ENCODE data around the gene C16orf89. TPM values are rescaled to one million over a fixed set of nuclear protein-coding genes. Genes with fewer than 3 reads are reported as not detected.

C16orf89 gene
- total and polyA plus RNA-seq, 2 donors (not counting 1 experiment from before 2014, with no cell fraction given) = not detected

DNA sequence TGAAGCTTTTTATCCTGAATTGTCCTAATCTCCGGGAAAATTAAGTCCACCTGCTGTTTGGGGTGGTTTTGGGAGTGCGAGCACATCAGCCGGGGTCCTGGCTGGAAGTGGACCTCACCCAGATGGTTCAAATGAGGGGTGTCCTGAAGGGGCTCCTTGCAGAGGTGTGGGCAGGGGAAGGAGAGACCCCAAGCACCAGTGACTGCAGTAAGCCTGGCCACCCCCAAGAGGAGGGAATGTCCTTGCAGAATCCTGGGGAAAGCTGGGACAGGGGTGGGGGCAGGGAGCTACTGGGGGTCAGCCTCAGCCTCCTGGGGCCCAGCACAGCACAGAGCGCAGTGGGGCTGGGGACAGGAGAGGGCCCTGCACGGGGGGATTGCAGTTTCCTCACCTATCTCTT, 61.4 kb downstream of the C16orf89 start:
- Histone ChIP-seq H3K4me1 (ENCODE audit: control insufficient read depth in 2 of 2, insufficient read depth in 2 of 2, low read length in 2 of 2) (no peaks in the 10 kb centered on the region), H3K9me3 (ENCODE audit: control extremely low read depth in 1 of 3, control insufficient read depth in 2 of 3, insufficient read depth in 1 of 3, low read length in 2 of 3) (no peaks in the 10 kb centered on the region), H3K27ac (ENCODE audit: low read length in 2 of 2) (no peak overlapping the region), H3K79me2 (ENCODE audit: control insufficient read depth, insufficient read depth, low read length) (no peaks in the 10 kb centered on the region), H3K4me2 (replicated peaks; ENCODE audit: low read depth, low read length, poor library complexity, severe bottlenecking) (no peak overlapping the region), H3K4me3 (ENCODE audit: control extremely low read depth in 1 of 5, extremely low read depth in 1 of 5, insufficient read depth in 1 of 5, low read depth in 2 of 5, low read length in 4 of 5) (no peak overlapping the region), H3K36me3 (replicated peaks in 1 of 2; ENCODE audit: control extremely low read depth in 1 of 2, control insufficient read depth in 1 of 2, extremely low read depth in 1 of 2, insufficient read depth in 2 of 2, low read length in 1 of 2) (no peaks in the 10 kb centered on the region), H3K27me3 (replicated peaks in 1 of 4; ENCODE audit: control extremely low read depth in 1 of 4, control insufficient read depth in 3 of 4, insufficient read depth in 4 of 4, low read length in 3 of 4) (peaks cover 0 to 8% (median 0%) of the 10 kb centered on the region in 4 experiments), H4K20me1 (ENCODE audit: control insufficient read depth, insufficient read depth, low read length, poor library complexity, severe bottlenecking) (no peaks in the 10 kb centered on the region), H3K9ac (ENCODE audit: low read length) (no peak overlapping the region), H2AFZ (ENCODE audit: insufficient read depth, low read depth, low read length, poor library complexity, severe bottlenecking) (no peak overlapping the region)
- H3K4me3 Mint-ChIP-seq = no peak overlapping the region
- ChIA-PET POLR2A (no interaction called here), CTCF (no interaction called here)
- ATAC-seq (ENCODE audit: low read depth) (no peak), DNase-seq (no peak)
- H3K27ac Mint-ChIP-seq = no peak overlapping the region
- peaks cover 2% of the 10 kb centered on the region for H3K4me1 Mint-ChIP-seq
- peaks cover 18% of the 10 kb centered on the region for H3K27me3 Mint-ChIP-seq
- no peaks in the 10 kb centered on the region for H3K9me3 Mint-ChIP-seq (ENCODE audit: insufficient read depth)
- intact Hi-C loops (cut with micrococcal nuclease) = no loop called here
- 60% methylated on average over 5 of the region's 5 CpGs for WGBS (ENCODE audit: insufficient coverage)
- TF ChIP-seq EZH2 (IDR thresholded peaks at IDR 0.05; ENCODE audit: borderline replicate concordance, insufficient read depth, low read depth, low read length, poor library complexity, severe bottlenecking) (no peak), CTCF (IDR thresholded peaks at IDR 0.05) (no peak)

DNA sequence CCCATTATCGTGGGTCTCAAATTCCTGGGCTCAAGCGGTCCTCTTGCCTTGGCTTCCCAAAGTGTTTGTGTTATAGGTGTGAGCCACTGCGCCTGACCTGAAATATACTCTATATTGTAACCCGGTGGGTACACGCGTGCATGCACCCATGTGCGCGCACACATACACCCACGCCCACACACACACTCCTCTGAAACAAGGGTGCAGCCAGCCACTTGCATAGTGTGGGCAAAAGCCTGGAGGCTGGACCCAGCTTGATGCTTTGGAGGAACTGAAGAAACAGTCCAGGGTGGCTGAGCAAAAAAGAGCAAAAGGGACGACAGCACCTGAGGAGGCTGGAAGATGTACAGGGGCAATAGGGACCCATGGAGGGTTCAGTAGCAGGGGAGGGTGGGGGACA, 61.9 kb downstream of the C16orf89 start:
- Histone ChIP-seq H3K9me3 (ENCODE audit: control extremely low read depth in 1 of 3, control insufficient read depth in 2 of 3, insufficient read depth in 1 of 3, low read length in 2 of 3) (no peaks in the 10 kb centered on the region), H3K27ac (ENCODE audit: low read length in 2 of 2) (no peak overlapping the region), H2AFZ (ENCODE audit: insufficient read depth, low read depth, low read length, poor library complexity, severe bottlenecking) (no peak overlapping the region), H3K4me3 (ENCODE audit: control extremely low read depth in 1 of 5, extremely low read depth in 1 of 5, insufficient read depth in 1 of 5, low read depth in 2 of 5, low read length in 4 of 5) (no peak overlapping the region), H3K27me3 (replicated peaks in 1 of 4; ENCODE audit: control extremely low read depth in 1 of 4, control insufficient read depth in 3 of 4, insufficient read depth in 4 of 4, low read length in 3 of 4) (peaks cover 0 to 8% (median 0%) of the 10 kb centered on the region in 4 experiments), H3K4me2 (replicated peaks; ENCODE audit: low read depth, low read length, poor library complexity, severe bottlenecking) (no peak overlapping the region), H3K9ac (ENCODE audit: low read length) (no peak overlapping the region), H3K36me3 (replicated peaks in 1 of 2; ENCODE audit: control extremely low read depth in 1 of 2, control insufficient read depth in 1 of 2, extremely low read depth in 1 of 2, insufficient read depth in 2 of 2, low read length in 1 of 2) (no peaks in the 10 kb centered on the region), H4K20me1 (ENCODE audit: control insufficient read depth, insufficient read depth, low read length, poor library complexity, severe bottlenecking) (no peaks in the 10 kb centered on the region), H3K79me2 (ENCODE audit: control insufficient read depth, insufficient read depth, low read length) (no peaks in the 10 kb centered on the region), H3K4me1 (ENCODE audit: control insufficient read depth in 2 of 2, insufficient read depth in 2 of 2, low read length in 2 of 2) (no peaks in the 10 kb centered on the region)
- Mint-ChIP-seq H3K4me1 (peaks cover 2% of the 10 kb centered on the region), H3K27me3 (peaks cover 17% of the 10 kb centered on the region), H3K9me3 (ENCODE audit: insufficient read depth) (no peaks in the 10 kb centered on the region), H3K4me3 (no peak overlapping the region), H3K27ac (no peak overlapping the region)
- ATAC-seq (ENCODE audit: low read depth) = no peak
- ChIA-PET POLR2A (no interaction called here), CTCF (no interaction called here)
- WGBS (ENCODE audit: insufficient coverage) = 70% methylated on average over 1 of the region's 10 CpGs
- intact Hi-C loops (cut with micrococcal nuclease) = no loop called here
- TF ChIP-seq EZH2 (IDR thresholded peaks at IDR 0.05; ENCODE audit: borderline replicate concordance, insufficient read depth, low read depth, low read length, poor library complexity, severe bottlenecking) (no peak), CTCF (IDR thresholded peaks at IDR 0.05) (no peak)
- DNase-seq = no peak

Data from B cell (primary cell).